ENCODE results near the gene PPP3CA.

GRCh38 chr4:101155368-101155767 lies 192.0 kb downstream of the PPP3CA start:
- TF ChIP-seq POLR2A (IDR thresholded peaks at IDR 0.05): no peak
- TF ChIP-seq, protein P1, sequence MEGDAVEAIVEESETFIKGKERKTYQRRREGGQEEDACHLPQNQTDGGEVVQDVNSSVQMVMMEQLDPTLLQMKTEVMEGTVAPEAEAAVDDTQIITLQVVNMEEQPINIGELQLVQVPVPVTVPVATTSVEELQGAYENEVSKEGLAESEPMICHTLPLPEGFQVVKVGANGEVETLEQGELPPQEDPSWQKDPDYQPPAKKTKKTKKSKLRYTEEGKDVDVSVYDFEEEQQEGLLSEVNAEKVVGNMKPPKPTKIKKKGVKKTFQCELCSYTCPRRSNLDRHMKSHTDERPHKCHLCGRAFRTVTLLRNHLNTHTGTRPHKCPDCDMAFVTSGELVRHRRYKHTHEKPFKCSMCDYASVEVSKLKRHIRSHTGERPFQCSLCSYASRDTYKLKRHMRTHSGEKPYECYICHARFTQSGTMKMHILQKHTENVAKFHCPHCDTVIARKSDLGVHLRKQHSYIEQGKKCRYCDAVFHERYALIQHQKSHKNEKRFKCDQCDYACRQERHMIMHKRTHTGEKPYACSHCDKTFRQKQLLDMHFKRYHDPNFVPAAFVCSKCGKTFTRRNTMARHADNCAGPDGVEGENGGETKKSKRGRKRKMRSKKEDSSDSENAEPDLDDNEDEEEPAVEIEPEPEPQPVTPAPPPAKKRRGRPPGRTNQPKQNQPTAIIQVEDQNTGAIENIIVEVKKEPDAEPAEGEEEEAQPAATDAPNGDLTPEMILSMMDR (IDR thresholded peaks at IDR 0.05): no peak
